Liver (tissue), 9 donors: ENCODE results near the gene MYG1. TPM values are rescaled to one million over a fixed set of nuclear protein-coding genes. Genes with fewer than 3 reads are reported as not detected.

ENCODE experiments used
- DNase-seq: peaks from one replicate; pipeline ENCODE4 v3.0.0-alpha.2; 2017; ENCODE audit warnings: low spot score
- H3K27ac ChIP-seq, 2 donors: one replicate each; pipeline ENCODE4 v1.7.0; 2013; ENCODE audit warnings: inconsistent platforms in 2 of 2, low read length in 2 of 2, control low read depth in 1 of 2, low read depth in 1 of 2, mild to moderate bottlenecking in 1 of 2
- H3K27me3 ChIP-seq, 4 donors: one replicate each; pipeline versions ENCODE4 v1.6.1 to v1.7.0; 2013; ENCODE audit warnings: low read length in 3 of 4, inconsistent platforms in 1 of 4, mild to moderate bottlenecking in 1 of 4, moderate library complexity in 1 of 4; ENCODE audit not compliant: control insufficient read depth in 4 of 4, insufficient read depth in 4 of 4
- H3K36me3 ChIP-seq, 4 donors: one replicate each; pipeline versions ENCODE4 v1.6.1 to v1.7.0; 2013; ENCODE audit warnings: low read length in 3 of 4, mild to moderate bottlenecking in 3 of 4, low read depth in 1 of 4, moderate library complexity in 1 of 4; ENCODE audit not compliant: control insufficient read depth in 4 of 4, insufficient read depth in 3 of 4
- H3K4me1 ChIP-seq, 4 donors: one replicate each; pipeline versions ENCODE4 v1.6.1 to v1.7.0; 2013; ENCODE audit warnings: low read length in 3 of 4, mild to moderate bottlenecking in 3 of 4, moderate library complexity in 1 of 4; ENCODE audit not compliant: control insufficient read depth in 4 of 4, insufficient read depth in 4 of 4
- H3K4me3 ChIP-seq, 3 donors: one replicate each; pipeline versions ENCODE4 v1.6.1 to v1.7.0; 2013; ENCODE audit warnings: low read length in 3 of 3, control low read depth in 1 of 3, low read depth in 1 of 3, mild to moderate bottlenecking in 1 of 3
- H3K9ac ChIP-seq, 2 donors: one replicate each; pipeline ENCODE4 v1.7.0; 2013; ENCODE audit warnings: low read length in 2 of 2, mild to moderate bottlenecking in 2 of 2, moderate library complexity in 2 of 2, control low read depth in 1 of 2, low read depth in 1 of 2
- H3K9me3 ChIP-seq, 4 donors: one replicate each; pipeline versions ENCODE4 v1.6.1 to v1.7.0; 2013; ENCODE audit warnings: low read length in 3 of 4; ENCODE audit not compliant: control insufficient read depth in 4 of 4
- EGR1 ChIP-seq, 2 donors: IDR thresholded peaks; 2 replicates each; pipeline ENCODE4 v1.6.1; 2016 to 2018; ENCODE audit warnings: antibody characterized with exemption in 2 of 2, low read depth in 2 of 2
- FOXA1 ChIP-seq: IDR thresholded peaks from 2 replicates; pipeline ENCODE4 v1.6.1; 2016; ENCODE audit warnings: antibody characterized with exemption
- FOXA2 ChIP-seq: IDR thresholded peaks from 2 replicates; pipeline ENCODE4 v1.6.1; 2016; ENCODE audit warnings: antibody characterized with exemption
- GABPA ChIP-seq, 2 donors: IDR thresholded peaks in 1 of 2; conservative IDR thresholded peaks in 1 of 2; 2 replicates each; pipeline ENCODE4 v1.6.1; 2016; ENCODE audit warnings: antibody characterized with exemption in 2 of 2, mild to moderate bottlenecking in 1 of 2, moderate library complexity in 1 of 2
- HNF4A ChIP-seq, 2 donors: conservative IDR thresholded peaks; 2 replicates each; pipeline ENCODE4 v1.6.1; 2016; ENCODE audit warnings: antibody characterized with exemption in 2 of 2, mild to moderate bottlenecking in 2 of 2
- HNF4G ChIP-seq: IDR thresholded peaks from 2 replicates; pipeline ENCODE4 v1.6.1; 2016; ENCODE audit warnings: antibody characterized with exemption
- JUND ChIP-seq, 2 donors: IDR thresholded peaks; 2 replicates each; pipeline ENCODE4 v1.6.1; 2016; ENCODE audit warnings: antibody characterized with exemption in 2 of 2
- NR2F2 ChIP-seq: IDR thresholded peaks from 2 replicates; pipeline ENCODE4 v1.6.1; 2016; ENCODE audit warnings: antibody characterized with exemption
- RAD21 ChIP-seq, 2 donors: IDR thresholded peaks; 2 replicates each; pipeline ENCODE4 v1.6.1; 2016; ENCODE audit warnings: antibody characterized with exemption in 2 of 2, mild to moderate bottlenecking in 2 of 2
- RXRA ChIP-seq, 2 donors: IDR thresholded peaks; 2 replicates each; pipeline ENCODE4 v1.6.1; 2017 to 2018; ENCODE audit warnings: antibody characterized with exemption in 2 of 2, mild to moderate bottlenecking in 1 of 2
- SP1 ChIP-seq: IDR thresholded peaks from 2 replicates; pipeline ENCODE4 v1.6.1; 2018; ENCODE audit warnings: antibody characterized with exemption, mild to moderate bottlenecking
- TAF1 ChIP-seq: conservative IDR thresholded peaks from 2 replicates; pipeline ENCODE4 v1.6.1; 2016; ENCODE audit warnings: antibody characterized with exemption, mild to moderate bottlenecking
- YY1 ChIP-seq: IDR thresholded peaks from 2 replicates; pipeline ENCODE4 v1.6.1; 2016; ENCODE audit warnings: antibody characterized with exemption, mild to moderate bottlenecking
- WGBS: extraction: QIAGEN DNeasy Blood & Tissue Kit; methylation state at CpG from one replicate; pipeline ENCODE4 v1.1.7; 2013; 5-methylcytosine and 5-hydroxymethylcytosine counted together
- polyA plus RNA-seq, 2 donors: library from polyadenylated mRNA; stranded (reverse) in 1 of 2; unstranded in 1 of 2; fragments of 200-250 nt in 1 of 2; fragments of >200 nt in 1 of 2; fragmentation: Nextera tagmentation in 1 of 2; extraction: Ambion mirVana in 1 of 2; gene quantifications; one replicate each; pipeline versions ENCODE4 v1.2.1 to v1.2.3, GENCODE V29; 2013 to 2015
- total RNA-seq, 2 donors: library from RNA; depleted of rRNA; stranded (reverse); fragments of >200 nt; gene quantifications; one replicate each; pipeline ENCODE4 v1.2.3, GENCODE V29; 2014
- TF ChIP-seq, protein P1 (sequence below): IDR thresholded peaks from 2 replicates; pipeline ENCODE4 v1.6.1; 2016; ENCODE audit warnings: antibody characterized with exemption
- TF ChIP-seq, protein P2 (sequence below): IDR thresholded peaks from 2 replicates; pipeline ENCODE4 v1.6.1; 2016; ENCODE audit warnings: antibody characterized with exemption, mild to moderate bottlenecking
- TF ChIP-seq, protein P3 (sequence below): fragments of 150-350 bp; IDR thresholded peaks from 2 replicates; pipeline ENCODE4 v1.5.1; 2017; ENCODE audit warnings: improper control_type of control experiment, low read depth, low read length; ENCODE audit not compliant: missing input control
- donor health status: healthy.
- donor health status: healthy.
- donor health status: healthy.
- donor health status: healthy.
- donor health status: healthy.

Gene MYG1
- total and polyA plus RNA-seq, 4 donors, result 15.0 to 28.0 (median 19.3) TPM

- H3K27ac ChIP-seq, result no peak overlapping the region
- peaks cover 6 to 55% (median 41%) of the 10 kb centered on the region in 4 donors for H3K36me3 ChIP-seq
- TF ChIP-seq EGR1 (IDR thresholded peaks at IDR 0.05; ENCODE audit: low read depth in 2 of 2) (no peak), GABPA (IDR thresholded peaks at IDR 0.05 in 1 of 2, conservative IDR thresholded peaks at IDR 0.05 in 1 of 2) (no peak), RAD21 (IDR thresholded peaks at IDR 0.05) (no peak), HNF4G (no peak), RXRA (IDR thresholded peaks at IDR 0.05) (no peak), NR2F2 (no peak), FOXA1 (no peak), SP1 (no peak), TAF1 (no peak), HNF4A (conservative IDR thresholded peaks at IDR 0.05) (no peak), YY1 (no peak), JUND (IDR thresholded peaks at IDR 0.05) (no peak)
- TF ChIP-seq, protein P1, sequence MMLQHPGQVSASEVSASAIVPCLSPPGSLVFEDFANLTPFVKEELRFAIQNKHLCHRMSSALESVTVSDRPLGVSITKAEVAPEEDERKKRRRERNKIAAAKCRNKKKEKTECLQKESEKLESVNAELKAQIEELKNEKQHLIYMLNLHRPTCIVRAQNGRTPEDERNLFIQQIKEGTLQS, result no peak
- TF ChIP-seq, protein P2, sequence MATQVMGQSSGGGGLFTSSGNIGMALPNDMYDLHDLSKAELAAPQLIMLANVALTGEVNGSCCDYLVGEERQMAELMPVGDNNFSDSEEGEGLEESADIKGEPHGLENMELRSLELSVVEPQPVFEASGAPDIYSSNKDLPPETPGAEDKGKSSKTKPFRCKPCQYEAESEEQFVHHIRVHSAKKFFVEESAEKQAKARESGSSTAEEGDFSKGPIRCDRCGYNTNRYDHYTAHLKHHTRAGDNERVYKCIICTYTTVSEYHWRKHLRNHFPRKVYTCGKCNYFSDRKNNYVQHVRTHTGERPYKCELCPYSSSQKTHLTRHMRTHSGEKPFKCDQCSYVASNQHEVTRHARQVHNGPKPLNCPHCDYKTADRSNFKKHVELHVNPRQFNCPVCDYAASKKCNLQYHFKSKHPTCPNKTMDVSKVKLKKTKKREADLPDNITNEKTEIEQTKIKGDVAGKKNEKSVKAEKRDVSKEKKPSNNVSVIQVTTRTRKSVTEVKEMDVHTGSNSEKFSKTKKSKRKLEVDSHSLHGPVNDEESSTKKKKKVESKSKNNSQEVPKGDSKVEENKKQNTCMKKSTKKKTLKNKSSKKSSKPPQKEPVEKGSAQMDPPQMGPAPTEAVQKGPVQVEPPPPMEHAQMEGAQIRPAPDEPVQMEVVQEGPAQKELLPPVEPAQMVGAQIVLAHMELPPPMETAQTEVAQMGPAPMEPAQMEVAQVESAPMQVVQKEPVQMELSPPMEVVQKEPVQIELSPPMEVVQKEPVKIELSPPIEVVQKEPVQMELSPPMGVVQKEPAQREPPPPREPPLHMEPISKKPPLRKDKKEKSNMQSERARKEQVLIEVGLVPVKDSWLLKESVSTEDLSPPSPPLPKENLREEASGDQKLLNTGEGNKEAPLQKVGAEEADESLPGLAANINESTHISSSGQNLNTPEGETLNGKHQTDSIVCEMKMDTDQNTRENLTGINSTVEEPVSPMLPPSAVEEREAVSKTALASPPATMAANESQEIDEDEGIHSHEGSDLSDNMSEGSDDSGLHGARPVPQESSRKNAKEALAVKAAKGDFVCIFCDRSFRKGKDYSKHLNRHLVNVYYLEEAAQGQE, result no peak
- WGBS, result 72% methylated on average over 4 of the region's 4 CpGs
- no peaks in the 10 kb centered on the region for H3K27me3 ChIP-seq
- no peak overlapping the region for H3K4me3 ChIP-seq
- DNase-seq, result no peak
- H3K4me1 ChIP-seq, result no peaks in the 10 kb centered on the region
- H3K9me3 ChIP-seq, result no peaks in the 10 kb centered on the region
- H3K9ac ChIP-seq, result no peak overlapping the region
Measured at GRCh38 chr12:53308276-53308675, 8.8 kb downstream of the MYG1 start.

GRCh38 chr12:53313996-53314395 lies 14.5 kb downstream of the MYG1 start:
- Histone ChIP-seq H3K27me3 (no peaks in the 10 kb centered on the region), H3K4me1 (no peaks in the 10 kb centered on the region), H3K4me3 (no peak overlapping the region), H3K27ac (no peak overlapping the region), H3K36me3 (peaks cover 8 to 41% (median 25%) of the 10 kb centered on the region in 4 donors), H3K9me3 (no peaks in the 10 kb centered on the region), H3K9ac (no peak overlapping the region)
- 55% methylated on average over 3 of the region's 3 CpGs for WGBS
- no peak for DNase-seq
- no peak for TF ChIP-seq FOXA2
- TF ChIP-seq SP1, result no peak
- TF ChIP-seq, protein P1, result no peak
- TF ChIP-seq, protein P3, sequence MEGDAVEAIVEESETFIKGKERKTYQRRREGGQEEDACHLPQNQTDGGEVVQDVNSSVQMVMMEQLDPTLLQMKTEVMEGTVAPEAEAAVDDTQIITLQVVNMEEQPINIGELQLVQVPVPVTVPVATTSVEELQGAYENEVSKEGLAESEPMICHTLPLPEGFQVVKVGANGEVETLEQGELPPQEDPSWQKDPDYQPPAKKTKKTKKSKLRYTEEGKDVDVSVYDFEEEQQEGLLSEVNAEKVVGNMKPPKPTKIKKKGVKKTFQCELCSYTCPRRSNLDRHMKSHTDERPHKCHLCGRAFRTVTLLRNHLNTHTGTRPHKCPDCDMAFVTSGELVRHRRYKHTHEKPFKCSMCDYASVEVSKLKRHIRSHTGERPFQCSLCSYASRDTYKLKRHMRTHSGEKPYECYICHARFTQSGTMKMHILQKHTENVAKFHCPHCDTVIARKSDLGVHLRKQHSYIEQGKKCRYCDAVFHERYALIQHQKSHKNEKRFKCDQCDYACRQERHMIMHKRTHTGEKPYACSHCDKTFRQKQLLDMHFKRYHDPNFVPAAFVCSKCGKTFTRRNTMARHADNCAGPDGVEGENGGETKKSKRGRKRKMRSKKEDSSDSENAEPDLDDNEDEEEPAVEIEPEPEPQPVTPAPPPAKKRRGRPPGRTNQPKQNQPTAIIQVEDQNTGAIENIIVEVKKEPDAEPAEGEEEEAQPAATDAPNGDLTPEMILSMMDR, result no peak
- TF ChIP-seq HNF4A (conservative IDR thresholded peaks at IDR 0.05), result no peak
- TF ChIP-seq RXRA (IDR thresholded peaks at IDR 0.05), result no peak
- TF ChIP-seq JUND (IDR thresholded peaks at IDR 0.05), result no peak
- TF ChIP-seq HNF4G, result no peak
- TF ChIP-seq, protein P2, result no peak
